ENCODE results near the gene CEP83.
"Not testable (repeated sequence)": the region's sequence is repeated elsewhere in the genome, so short reads cannot be mapped to it uniquely, and the experiment has no call there.

Gene CEP83

GRCh38 chr12:94430304-94430703, 29.4 kb downstream of the CEP83 start:
- no peak for DNase-seq (ENCODE audit: low read depth)

DNA sequence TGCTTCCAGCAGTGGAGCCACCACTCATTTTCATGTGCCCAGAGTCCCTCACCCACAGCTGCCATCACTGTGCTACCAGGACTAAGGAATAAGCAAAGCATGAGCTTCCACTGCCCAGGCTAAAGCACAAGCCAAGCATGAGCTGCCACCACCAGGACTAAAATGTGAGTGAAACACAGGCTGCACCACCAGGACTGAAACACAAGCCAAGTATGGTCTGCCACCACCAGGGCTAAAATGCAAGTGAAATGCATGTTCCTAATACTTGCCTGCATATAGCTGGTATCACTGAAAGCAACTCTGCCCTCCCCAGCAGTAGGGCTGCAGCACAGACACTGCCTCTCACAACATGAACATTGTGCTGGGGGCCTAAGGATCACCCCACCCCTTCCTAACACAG, 30.0 kb downstream of the CEP83 start:
- DNase-seq (ENCODE audit: low read depth), result no peak

DNA sequence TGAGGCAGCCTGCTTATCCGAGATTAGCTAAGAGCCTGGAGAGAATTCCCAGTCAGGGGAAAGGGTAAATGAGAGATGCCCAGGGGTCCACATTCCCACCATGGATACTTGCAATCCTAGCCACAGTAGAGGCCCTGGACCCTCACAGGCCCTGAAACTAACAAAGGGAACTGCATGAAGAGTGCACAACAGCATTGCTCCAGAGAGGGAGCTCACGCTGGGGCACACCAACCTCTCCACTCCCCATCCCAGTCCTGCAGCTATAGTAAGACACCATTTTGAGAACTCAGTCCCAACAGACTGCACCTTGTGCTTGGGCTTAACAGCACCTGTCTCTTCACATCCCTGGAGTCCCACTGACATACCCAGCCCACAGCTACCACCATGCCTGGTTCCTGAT, 30.5 kb downstream of the CEP83 start:
- DNase-seq (ENCODE audit: low read depth), result no peak

DNA sequence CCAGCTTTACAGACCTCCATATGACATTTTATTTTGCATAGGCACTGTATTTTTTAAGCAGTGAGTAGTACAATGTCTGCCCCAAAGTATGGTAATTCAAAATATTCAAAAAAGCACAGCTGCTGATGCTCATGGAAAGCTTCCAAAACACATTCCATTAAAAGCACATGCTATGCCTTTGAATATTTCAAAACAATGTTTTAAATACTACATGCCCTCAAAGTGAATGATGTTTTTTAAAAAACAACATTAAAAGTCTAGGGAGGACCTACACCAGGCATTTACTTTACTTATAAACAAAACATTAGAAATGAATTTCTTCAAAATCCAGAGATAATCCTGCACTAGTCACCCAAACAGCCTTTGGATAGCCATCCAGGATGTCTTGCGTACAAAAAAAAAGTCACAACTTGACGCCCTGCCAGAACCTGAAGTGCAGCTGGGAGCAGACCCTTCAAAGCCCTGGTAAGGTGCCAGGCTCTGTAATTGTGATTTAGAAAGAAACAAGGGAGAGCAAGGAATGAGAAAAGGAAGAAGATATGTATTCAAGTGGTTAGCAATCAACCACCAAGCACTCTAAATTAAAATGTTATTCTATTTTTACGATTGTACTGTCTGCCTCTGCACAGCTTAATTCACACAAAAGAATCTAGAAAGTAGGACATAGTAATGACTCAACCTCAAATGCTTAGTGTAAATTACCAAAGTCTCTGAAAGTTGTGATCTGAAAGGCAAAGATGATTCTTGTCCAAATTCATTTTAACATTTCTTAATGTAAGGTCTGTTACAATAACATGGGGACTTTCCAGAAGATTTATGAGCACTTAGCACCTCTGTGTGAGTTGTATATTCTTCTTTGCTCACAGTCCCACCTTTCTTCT, 31.9 kb downstream of the CEP83 start:
- peak; percentile 40 for DNase-seq (ENCODE audit: low read depth)

DNA sequence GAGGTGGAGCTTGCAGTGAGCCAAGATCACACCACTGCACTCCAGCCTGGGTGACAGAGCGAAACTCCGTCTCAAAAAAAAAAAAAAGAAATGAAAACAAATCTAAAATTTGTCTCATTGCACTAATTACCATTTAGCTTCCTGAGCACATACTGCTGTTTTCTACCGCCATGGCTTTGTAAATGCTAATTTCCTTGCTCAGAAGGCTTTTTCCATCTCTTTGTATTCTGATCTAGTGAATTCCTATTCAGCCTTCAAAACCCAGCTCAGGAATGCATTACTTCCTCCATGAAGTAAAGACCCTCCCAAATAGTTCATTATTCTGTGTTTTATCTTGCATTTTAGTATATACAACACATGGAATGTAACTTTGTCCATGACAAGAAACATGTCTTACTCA, 33.6 kb downstream of the CEP83 start:
- DNase-seq (ENCODE audit: low read depth), result no peak

GRCh38 chr12:94424830-94425229, 34.8 kb downstream of the CEP83 start:
- not testable (repeated sequence) for DNase-seq (ENCODE audit: low read depth)

DNA sequence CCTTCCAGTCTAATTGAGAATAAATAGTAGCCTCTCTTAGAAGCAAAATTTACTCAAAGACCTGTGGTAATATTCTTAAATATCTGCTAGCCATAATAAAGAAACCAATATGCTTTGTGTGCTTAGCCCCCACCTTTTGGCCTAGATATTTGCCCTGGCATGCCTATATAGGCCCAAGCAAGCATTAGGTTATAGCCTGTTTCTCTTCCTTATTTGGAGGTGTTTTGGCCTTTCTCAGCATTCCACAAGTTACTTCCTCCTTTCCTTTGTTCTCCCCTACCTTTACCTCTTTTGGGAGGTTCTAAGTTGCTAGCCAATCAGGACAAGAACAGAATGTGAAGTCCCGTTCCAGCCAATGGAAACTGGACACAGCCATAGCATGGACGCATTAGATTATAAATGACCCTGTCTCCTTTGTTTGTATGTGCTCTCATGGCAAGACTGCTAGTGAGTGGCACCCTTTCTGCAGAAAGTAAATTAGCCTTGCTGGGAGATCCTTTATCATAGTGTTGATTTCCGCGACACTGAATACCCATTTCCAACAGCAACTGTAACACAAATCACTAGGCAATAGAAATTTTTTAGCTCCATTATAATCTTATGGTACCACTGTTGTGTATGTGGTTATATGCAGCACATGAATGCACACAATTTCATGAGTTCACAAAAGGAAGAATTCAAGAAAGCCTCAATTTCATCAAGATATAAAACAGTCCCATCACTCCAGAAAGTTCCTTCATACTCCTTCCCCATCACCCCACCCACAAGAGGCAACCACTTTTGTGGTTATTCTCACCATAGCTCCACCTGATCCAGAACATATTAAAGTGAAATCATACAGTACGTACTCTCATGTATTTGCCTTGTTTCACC, 37.6 kb downstream of the CEP83 start:
- DNase-seq (ENCODE audit: low read depth), result no peak

DNA sequence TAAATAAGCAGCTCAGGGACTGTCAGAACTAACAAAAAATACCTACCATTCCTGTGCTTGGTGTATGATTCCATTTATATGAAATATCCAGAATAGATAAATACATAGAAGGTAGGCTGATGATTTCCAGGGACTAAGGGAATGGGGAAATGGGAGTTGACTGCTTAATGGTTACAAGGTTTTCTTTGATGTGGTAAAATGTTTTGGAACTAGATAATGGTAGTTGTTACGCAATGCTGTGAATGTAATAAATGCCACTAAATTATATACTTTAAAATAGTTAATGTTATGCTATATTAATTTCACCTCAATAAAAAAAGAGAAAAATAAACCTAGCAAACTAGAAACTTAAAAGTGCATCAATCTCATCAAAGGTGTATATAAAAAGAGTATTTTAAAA, 41.1 kb downstream of the CEP83 start:
- no peak for DNase-seq (ENCODE audit: low read depth)

GRCh38 chr12:94416613-94417012, 43.1 kb downstream of the CEP83 start:
- DNase-seq (ENCODE audit: low read depth), result no peak

DNA sequence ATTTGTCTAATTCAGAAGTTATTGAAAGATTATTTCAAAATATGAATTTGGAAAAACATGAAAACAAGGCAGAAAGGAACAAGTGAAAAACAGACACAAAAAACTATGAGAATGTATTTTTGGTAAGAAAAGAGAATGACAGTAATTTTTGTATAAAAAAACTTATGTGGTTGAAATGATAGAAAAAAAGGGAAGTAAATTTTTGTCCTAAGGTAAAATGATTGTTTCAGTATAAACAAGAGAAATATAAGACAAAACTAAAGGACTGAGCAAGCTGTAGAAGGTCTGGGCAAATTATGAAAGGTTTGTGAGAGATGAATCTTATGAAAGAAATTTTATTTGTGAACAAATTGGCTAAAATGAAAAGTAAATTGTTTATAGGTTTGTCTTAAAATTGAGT, 44.6 kb downstream of the CEP83 start:
- no peak for DNase-seq (ENCODE audit: low read depth)

- DNase-seq (ENCODE audit: low read depth), result no peak
Observed at GRCh38 chr12:94405413-94406116, 54.1 kb downstream of the CEP83 start.

GRCh38 chr12:94404854-94405253, 54.8 kb downstream of the CEP83 start:
- DNase-seq (ENCODE audit: low read depth), result no peak

GRCh38 chr12:94401326-94401725, 58.3 kb downstream of the CEP83 start:
- DNase-seq (ENCODE audit: low read depth), result no peak

DNA sequence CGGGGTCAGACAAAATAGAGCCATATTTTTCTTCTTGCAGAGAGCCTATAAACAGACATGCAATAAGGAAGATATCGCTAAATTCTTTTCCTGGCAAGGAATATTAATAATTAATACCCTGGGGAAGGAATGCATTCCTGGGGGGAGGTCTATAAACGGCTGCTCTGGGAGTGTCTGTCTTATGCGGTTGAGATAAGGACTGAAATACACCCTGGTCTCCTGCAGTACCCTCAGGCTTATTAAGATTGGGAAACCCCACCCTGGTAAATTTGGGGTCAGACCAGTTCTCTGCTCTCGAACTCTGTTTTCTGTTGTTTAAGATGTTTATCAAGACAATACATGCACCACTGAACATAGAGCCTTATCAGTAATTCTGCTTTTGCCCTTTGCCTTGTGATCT, 61.0 kb downstream of the CEP83 start:
- not testable (repeated sequence) for DNase-seq (ENCODE audit: low read depth)

DNA sequence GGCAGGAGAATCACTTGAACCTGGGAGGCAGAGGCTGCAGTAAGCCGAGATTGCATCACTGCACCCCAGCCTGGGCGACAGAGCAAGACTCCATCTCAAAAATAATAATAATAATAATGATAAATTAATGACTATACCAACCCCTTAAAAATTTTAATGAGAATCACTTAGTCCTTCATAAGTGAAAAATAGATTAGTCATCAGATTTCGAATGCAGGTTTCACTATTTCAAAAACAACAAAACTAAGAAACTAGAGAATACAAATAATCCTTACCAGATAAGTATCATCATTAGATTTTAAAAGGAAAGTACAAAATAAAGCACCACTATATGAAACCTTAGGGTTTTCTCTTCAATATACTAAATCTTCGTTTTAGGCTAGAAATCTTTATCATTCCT, 62.3 kb downstream of the CEP83 start:
- no peak for DNase-seq (ENCODE audit: low read depth)

- not testable (repeated sequence) for DNase-seq (ENCODE audit: low read depth)
Observed at GRCh38 chr12:94396014-94396413, 63.7 kb downstream of the CEP83 start.

DNA sequence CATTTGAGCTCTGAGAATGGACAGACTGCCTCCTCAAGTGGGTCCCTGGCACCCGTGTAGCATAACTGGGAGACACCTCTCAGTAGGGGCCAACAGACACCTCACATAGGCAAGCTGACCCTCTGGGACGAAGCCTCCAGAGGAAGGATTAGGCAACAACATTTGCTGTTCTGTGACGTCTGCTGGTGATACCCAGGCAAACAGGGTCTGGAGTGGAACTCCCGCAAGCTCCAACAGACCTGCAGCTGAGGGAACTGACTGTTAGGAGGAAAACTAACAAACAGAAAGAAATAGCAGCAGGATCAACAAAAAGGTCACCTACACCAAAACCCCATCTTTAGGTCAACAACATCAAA, 69.6 kb downstream of the CEP83 start:
- no peak for DNase-seq (ENCODE audit: low read depth)

DNA sequence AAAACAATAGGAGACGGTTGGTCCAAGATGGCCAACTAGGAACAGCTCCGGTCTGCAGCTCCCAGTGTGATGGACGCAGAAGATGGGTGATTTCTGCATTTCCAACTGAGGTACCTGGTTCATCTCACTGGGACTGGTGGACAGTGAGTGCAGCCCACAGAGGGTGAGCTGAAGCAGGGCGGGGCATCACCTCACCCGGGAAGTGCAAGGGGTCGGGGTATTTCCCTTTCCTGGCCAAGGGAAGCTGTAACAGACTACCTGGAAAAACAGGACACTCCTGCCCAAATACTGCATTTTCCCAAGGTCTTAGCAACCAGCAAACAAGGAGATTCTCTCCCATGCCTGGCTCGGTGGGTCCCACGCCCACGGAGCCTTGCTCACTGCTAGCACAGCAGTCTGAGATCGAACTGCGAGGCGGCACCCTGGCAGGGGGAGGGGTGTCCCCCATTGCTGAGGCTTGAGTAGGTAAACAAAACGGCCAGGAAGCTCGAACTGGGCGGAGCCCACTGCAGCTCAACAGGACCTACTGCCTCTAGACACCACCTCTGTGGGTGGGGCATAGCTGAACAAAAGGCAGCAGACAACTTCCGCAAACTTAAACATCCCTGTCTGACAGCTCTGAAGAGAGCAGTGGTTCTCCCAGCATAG, 70.1 kb downstream of the CEP83 start:
- not testable (repeated sequence) for DNase-seq (ENCODE audit: low read depth)

- DNase-seq (ENCODE audit: low read depth), result peak; percentile 32
Observed at GRCh38 chr12:94386422-94386821, 73.2 kb downstream of the CEP83 start.

GRCh38 chr12:94384030-94384429, 75.6 kb downstream of the CEP83 start:
- no peak for DNase-seq (ENCODE audit: low read depth)

- no peak for DNase-seq (ENCODE audit: low read depth)
Observed at GRCh38 chr12:94380507-94380906, 79.2 kb downstream of the CEP83 start.

- no peak for DNase-seq (ENCODE audit: low read depth)
Observed at GRCh38 chr12:94379479-94380113, 80.1 kb downstream of the CEP83 start.
